GM12873 (cell line): ENCODE data around the gene ERGIC1.

Source experiments
- TF ChIP-seq, protein P1 (sequence below): IDR thresholded peaks from 2 replicates; pipeline ENCODE4 v1.5.1; 2012; ENCODE audit warnings: low read depth, mild to moderate bottlenecking, moderate library complexity, low read length, control low read depth; ENCODE audit not compliant: insufficient read depth; ENCODE audit errors: missing control alignments

ERGIC1 gene

DNA sequence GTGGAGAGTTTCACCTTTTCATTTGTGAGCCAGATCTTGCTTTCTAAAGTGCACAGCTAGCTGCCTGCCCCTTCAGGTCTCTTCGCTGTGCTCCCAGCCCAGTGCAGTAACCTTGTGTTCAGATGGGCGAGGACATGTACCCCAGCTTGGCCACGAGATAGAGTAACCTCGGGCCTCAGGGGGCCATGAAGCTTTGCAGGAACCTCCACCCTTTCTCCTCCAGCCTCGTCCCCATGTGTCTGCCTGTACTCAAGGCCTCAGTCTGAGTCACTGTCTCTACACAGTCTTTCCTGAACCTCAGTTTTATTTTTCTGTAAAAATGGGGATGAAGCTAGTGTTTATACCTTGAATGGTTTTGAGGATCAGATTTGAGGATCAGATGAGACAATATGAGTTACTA, 37.9 kb downstream of the ERGIC1 start:
- TF ChIP-seq, protein P1, sequence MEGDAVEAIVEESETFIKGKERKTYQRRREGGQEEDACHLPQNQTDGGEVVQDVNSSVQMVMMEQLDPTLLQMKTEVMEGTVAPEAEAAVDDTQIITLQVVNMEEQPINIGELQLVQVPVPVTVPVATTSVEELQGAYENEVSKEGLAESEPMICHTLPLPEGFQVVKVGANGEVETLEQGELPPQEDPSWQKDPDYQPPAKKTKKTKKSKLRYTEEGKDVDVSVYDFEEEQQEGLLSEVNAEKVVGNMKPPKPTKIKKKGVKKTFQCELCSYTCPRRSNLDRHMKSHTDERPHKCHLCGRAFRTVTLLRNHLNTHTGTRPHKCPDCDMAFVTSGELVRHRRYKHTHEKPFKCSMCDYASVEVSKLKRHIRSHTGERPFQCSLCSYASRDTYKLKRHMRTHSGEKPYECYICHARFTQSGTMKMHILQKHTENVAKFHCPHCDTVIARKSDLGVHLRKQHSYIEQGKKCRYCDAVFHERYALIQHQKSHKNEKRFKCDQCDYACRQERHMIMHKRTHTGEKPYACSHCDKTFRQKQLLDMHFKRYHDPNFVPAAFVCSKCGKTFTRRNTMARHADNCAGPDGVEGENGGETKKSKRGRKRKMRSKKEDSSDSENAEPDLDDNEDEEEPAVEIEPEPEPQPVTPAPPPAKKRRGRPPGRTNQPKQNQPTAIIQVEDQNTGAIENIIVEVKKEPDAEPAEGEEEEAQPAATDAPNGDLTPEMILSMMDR: no peak

DNA sequence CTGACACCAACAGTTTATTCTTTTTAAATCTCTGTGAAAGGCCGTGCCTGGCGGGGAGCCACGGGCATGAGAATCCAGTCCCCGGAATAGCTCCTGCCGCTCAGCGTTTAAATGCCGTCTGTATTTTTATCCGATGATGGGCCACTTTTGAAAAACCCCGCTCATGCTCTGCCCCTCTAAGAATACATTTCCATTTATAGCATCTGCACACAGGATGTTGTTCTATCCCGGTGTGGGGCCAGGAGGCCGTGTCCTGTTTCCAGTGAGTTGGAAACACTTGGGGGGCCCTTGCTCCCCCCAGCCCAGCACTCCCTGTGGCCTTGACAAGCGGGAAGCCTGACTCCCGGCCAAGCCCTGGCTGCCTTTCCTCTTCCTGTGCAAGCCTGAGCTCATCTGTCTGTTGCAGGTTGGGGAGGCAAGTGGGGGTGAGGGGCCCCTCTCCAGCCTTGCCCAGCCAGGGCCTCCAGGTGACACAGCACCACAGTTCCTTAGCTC, 39.0 kb downstream of the ERGIC1 start:
- TF ChIP-seq, protein P1: no peak

DNA sequence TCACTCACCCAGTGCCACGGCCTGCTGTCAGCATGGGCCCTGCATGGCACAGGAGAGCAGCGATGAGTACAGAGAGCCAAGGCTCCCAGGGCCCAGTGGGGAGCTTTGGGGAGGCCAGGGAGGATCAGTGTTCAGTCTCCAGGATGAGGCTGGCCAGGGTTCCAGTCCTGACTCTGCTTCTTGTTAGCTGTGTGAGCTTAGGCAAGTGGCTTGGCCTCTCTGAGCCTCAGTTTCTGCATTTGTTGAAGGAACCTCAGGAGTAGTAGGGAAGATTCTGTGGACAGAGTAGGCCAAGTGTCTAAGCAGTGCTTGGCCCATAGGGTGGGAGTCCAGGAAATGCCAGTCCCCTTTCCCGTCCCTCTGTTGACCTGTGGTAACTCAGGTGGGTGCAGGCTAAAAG, 39.5 kb downstream of the ERGIC1 start:
- TF ChIP-seq, protein P1: no peak

DNA sequence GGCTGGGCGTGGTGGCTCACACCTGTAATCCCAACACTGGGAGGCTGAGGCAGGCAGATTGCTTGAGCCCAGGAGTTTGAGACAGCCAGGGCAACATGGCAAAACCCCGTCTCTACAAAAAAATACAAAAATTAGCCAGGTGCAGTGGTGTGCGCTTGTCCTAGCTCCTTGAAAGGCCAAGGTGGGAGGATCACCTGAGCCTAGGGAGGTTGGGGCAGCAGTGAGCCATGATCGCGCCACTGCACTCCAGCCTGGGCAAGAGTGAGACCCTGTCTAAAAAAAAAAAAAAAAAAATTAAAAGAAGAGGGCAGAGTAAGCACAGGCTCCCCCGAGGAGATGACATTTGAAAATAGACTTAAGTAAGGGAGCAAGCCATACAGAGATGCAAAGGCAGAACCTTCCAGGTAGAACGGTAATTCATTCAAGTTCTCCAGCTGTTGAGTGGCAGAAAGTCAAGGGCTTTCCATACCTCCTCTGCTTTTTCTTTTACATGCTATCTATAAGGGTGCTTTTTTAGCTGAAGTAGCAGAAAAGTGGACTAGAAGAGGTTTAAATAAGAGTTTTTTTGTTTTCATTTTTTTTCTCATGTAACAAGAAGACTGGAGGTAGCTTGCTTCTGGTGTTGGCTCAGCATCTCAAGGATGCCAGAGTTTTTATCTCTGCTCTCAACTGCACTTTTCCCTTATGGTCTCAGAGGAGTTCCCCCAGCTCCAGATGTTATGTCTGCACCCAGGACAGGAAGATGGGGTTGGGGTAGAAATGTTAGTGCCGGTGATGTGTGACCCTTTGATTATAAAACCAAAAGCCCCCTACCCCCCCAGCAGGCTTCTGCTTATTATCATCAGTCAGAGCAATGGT, 40.8 kb downstream of the ERGIC1 start:
- TF ChIP-seq, protein P1: no peak

DNA sequence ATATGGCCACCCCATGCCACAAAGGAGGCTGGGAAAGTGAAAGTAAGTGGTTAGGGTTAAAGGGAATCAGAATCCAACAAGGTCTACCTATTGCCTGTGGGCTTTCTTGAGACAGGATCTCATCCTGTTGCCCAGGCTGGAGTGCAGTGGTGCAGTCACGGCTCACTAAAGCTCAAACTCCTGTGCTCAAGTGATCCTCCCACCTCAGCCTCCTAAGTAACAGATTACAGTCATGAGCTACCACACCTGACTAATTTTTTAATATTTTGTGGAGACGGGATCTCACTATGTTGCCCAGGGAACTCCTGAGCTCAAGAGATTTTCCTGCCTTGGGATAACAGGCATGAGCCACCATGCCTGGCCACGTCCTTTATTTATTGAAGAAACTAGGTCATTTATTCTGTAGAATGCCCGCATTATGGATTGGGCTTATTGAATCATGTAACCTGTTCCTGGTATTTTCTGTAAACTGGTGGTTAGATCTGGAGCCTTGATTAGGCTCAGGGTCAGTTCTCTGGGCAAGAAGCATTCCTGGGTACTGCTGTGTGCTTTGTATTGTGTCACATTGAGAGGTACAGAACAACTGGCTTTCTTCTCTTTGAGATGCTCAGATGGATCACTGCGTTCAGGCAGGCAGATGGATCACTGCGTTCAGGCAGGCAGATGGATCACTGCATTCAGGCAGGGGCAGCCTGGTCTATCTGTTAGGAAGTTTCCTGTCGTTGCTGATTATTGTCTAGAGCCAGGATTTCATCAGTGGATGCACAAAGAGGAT, 41.6 kb downstream of the ERGIC1 start:
- TF ChIP-seq, protein P1: no peak

DNA sequence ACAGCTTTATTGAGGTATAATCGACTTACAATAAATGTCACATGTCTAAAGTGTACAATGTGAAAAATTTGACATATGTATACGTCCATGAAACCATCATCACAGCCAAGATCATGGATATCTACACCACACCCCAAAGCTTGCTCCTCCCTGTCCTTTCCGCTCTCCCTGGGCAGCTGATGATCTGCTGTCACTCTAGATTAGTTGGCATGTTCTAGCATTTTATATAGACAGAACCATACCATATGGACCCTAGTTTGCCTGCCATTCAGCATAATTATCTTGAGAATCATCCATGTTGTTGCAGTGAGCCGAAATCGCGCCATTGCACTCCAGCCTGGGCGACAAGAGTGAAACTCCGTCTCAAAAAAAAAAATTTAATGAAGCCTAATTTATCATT, 42.5 kb downstream of the ERGIC1 start:
- TF ChIP-seq, protein P1: no peak

DNA sequence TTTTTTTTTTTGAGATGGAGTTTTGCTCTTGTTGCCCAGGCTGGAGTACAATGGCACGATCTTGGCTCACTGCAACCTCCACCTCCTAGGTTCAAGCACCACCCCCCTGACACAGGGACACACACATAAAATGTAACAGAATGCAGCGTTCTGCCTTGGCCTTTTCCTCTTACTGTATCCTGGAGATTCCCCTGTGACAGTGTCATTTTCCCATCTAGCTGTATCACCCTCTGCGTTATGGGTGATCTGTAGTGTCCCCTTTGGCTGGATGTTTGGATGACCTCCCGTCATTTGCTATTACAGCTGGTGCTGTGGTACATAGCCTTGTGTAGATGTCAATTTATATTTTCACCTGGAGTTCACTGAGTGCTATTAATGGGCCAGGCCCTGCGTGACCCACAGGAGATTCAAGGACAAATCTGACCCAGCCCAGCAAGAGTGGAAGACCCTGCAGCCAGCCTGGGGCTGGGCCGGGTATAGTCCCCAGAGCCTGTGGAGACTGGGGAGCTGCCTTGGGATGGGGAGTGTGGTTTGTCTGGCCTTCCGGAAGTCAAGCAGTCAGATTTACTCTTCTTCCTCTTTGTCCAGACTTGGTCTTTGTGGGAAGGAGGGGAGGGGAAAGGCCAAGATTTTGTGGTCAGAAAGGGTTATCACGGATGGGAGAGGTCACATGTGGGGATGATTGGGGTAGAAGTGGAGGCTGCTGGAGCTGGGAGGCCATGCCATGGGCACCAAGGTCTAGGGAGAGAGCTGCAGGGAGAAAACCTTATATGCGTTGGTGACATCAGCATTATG, 43.6 kb downstream of the ERGIC1 start:
- TF ChIP-seq, protein P1: no peak
